Heart left ventricle (tissue), 16 donors: ENCODE measurements around the gene INPP5D. TPM values are rescaled to one million over a fixed set of nuclear protein-coding genes. Genes with fewer than 3 reads are reported as not detected.

Experiments
- ATAC-seq, 4 donors: fragments of 200-7000 bp; cut with Tn5 transposase; one replicate each; pipeline ENCODE4 v1.9.1; 2020 to 2022; ENCODE audit warnings: moderate library complexity in 4 of 4, mild to moderate bottlenecking in 3 of 4, moderate number of reproducible peaks in 1 of 4
- DNase-seq, 5 donors: peaks; one replicate each; pipeline ENCODE4 v3.0.0-alpha.2; 2020
- H3K27ac ChIP-seq, 12 donors: fragments of 200-600 bp; sonication (generic) in 4 of 12; one replicate each; pipeline versions ENCODE4 v1.5.0 to v1.8.0; 2016 to 2022; ENCODE audit warnings: mild to moderate bottlenecking in 2 of 12
- H3K27me3 ChIP-seq, 9 donors: fragments of 200-600 bp; sonication (generic) in 2 of 9; one replicate each; pipeline versions ENCODE4 v1.5.1 to v1.8.0; 2016 to 2022; ENCODE audit warnings: mild to moderate bottlenecking in 3 of 9
- H3K36me3 ChIP-seq, 9 donors: fragments of 200-600 bp; sonication (generic) in 2 of 9; one replicate each; pipeline versions ENCODE4 v1.5.0 to v1.8.0; 2018 to 2022; ENCODE audit warnings: mild to moderate bottlenecking in 2 of 9
- H3K4me1 ChIP-seq, 12 donors: fragments of 200-600 bp; sonication (generic) in 4 of 12; one replicate each; pipeline versions ENCODE4 v1.5.0 to v1.8.0; 2016 to 2022; ENCODE audit warnings: mild to moderate bottlenecking in 3 of 12
- H3K4me3 ChIP-seq, 12 donors: fragments of 200-600 bp; sonication (generic) in 4 of 12; one replicate each; pipeline versions ENCODE4 v1.5.0 to v1.8.0; 2017 to 2022; ENCODE audit warnings: mild to moderate bottlenecking in 9 of 12, moderate library complexity in 4 of 12
- H3K9me3 ChIP-seq, 12 donors: fragments of 200-600 bp; sonication (generic) in 4 of 12; one replicate each; pipeline versions ENCODE4 v1.5.0 to v1.8.0; 2016 to 2022; ENCODE audit warnings: mild to moderate bottlenecking in 1 of 12
- POLR2A ChIP-seq, 2 donors: fragments of 450-650 bp; IDR thresholded peaks; one replicate each; pipeline ENCODE4 v1.6.1; 2017; ENCODE audit warnings: antibody characterized with exemption in 2 of 2, mild to moderate bottlenecking in 2 of 2, moderate library complexity in 2 of 2
- WGBS, 4 donors: extraction: QIAGEN DNeasy Blood & Tissue Kit in 2 of 4; methylation state at CpG; one replicate each; pipeline versions ENCODE4 v1.1.5 to v1.1.7; 2013 to 2018; 5-methylcytosine and 5-hydroxymethylcytosine counted together
- intact Hi-C, 10 donors: fragments of 100-400 bp; cut with DNase I; formaldehyde crosslinking; loops; one replicate each; pipeline versions ENCODE4 v1.11.1 to v1.14.2; 2022
- polyA plus RNA-seq, 2 donors: library from polyadenylated mRNA; stranded (reverse); fragments of 200-250 nt; gene quantifications; one replicate each; pipeline ENCODE4 v1.2.3, GENCODE V29; 2013
- total RNA-seq, 9 donors: library from RNA; depleted of rRNA in 2 of 9; stranded (reverse); fragments of >200 nt in 2 of 9; fragmentation: NEBNext Ultra II Directional in 3 of 9; extraction: Animal tissue kit (Norgen Biotek cat#: 25700) in 3 of 9; gene quantifications; one replicate each; pipeline versions ENCODE4 v1.1.0 to v1.2.4, GENCODE V29; 2016 to 2023
- TF ChIP-seq, protein P1 (sequence below), 12 donors: fragments of 200-600 bp; sonication (generic) in 4 of 12; IDR thresholded peaks; one replicate each; pipeline versions ENCODE4 v1.5.0 to v1.8.0; 2018 to 2022; ENCODE audit warnings: antibody characterized with exemption in 12 of 12, mild to moderate bottlenecking in 5 of 12
- donor health status: ischemic (EF 13 %, LVEDD 7.1; RV severe dilation, severe dysfunction).
- donor health status: healthy with polysubstance abuse.
- donor health status: DM: no; HTN: yes; CAD: no.
- donor health status: DM: no; HTN: no; CAD: no.
- donor health status: ischemic (EF 25% LVEDD 6.9; RV normal size, moderate dysfunction).
- donor health status: ischemic (EF 25% LVEDD 5.7; RV mildly dilated, moderate dysfunction).
- donor health status: healthy.
- donor health status: DM: yes; HTN: yes; CAD: no.
- donor health status: ischemic (EF 35%, LVEDD 5.7; RV mildly dilated, moderate dysfunction).
- donor health status: nonischemic (EF 11% LVEDD 7.7; RV severe dilation, severe dysfunction).
- donor health status: DM: yes; HTN: yes; CAD: no.
- donor health status: PGD.
- donor health status: ischemic (EF 29% LVEDD 5.4; RV normal size, mild dysfunction).
- donor health status: nonischemic (EF 23%, LVEDD 6.1; RV moderate dilation, normal function).

The INPP5D gene
- total and polyA plus RNA-seq, 11 donors = 2.8 to 29.1 (median 4.9) TPM

GRCh38 chr2:233183869-233184418 is 123.8 kb downstream of the INPP5D start:
- Histone ChIP-seq H3K27me3 (no peaks in the 10 kb centered on the region), H3K4me1 (peaks cover 0 to 12% (median 0%) of the 10 kb centered on the region in 12 donors), H3K36me3 (peaks cover 0 to 92% (median 9%) of the 10 kb centered on the region in 9 donors), H3K27ac (no peak overlapping the region), H3K4me3 (no peak overlapping the region), H3K9me3 (peaks cover 0 to 10% (median 0%) of the 10 kb centered on the region in 12 donors)
- DNase-seq (no peak), ATAC-seq (no peak)
- 81 to 90% (median 82%) methylated on average over 9 of the region's 9 CpGs for WGBS, 4 donors
- intact Hi-C loops = no loop called here
- TF ChIP-seq POLR2A (IDR thresholded peaks at IDR 0.05) = no peak
- TF ChIP-seq, protein P1, sequence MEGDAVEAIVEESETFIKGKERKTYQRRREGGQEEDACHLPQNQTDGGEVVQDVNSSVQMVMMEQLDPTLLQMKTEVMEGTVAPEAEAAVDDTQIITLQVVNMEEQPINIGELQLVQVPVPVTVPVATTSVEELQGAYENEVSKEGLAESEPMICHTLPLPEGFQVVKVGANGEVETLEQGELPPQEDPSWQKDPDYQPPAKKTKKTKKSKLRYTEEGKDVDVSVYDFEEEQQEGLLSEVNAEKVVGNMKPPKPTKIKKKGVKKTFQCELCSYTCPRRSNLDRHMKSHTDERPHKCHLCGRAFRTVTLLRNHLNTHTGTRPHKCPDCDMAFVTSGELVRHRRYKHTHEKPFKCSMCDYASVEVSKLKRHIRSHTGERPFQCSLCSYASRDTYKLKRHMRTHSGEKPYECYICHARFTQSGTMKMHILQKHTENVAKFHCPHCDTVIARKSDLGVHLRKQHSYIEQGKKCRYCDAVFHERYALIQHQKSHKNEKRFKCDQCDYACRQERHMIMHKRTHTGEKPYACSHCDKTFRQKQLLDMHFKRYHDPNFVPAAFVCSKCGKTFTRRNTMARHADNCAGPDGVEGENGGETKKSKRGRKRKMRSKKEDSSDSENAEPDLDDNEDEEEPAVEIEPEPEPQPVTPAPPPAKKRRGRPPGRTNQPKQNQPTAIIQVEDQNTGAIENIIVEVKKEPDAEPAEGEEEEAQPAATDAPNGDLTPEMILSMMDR (IDR thresholded peaks at IDR 0.05) = no peak

GRCh38 chr2:233184669-233185068 is 124.5 kb downstream of the INPP5D start:
- no peak for TF ChIP-seq POLR2A (IDR thresholded peaks at IDR 0.05)
- TF ChIP-seq, protein P1 (IDR thresholded peaks at IDR 0.05) = no peak
- H3K4me1 ChIP-seq = peaks cover 0 to 12% (median 0%) of the 10 kb centered on the region in 12 donors
- H3K4me3 ChIP-seq = no peak overlapping the region
- no peaks in the 10 kb centered on the region for H3K27me3 ChIP-seq
- DNase-seq (no peak), ATAC-seq (peak in 1 of 4 donors; percentile 4)
- peaks cover 0 to 92% (median 9%) of the 10 kb centered on the region in 9 donors for H3K36me3 ChIP-seq
- intact Hi-C loops = no loop called here
- peaks cover 0 to 8% (median 0%) of the 10 kb centered on the region in 12 donors for H3K9me3 ChIP-seq
- no peak overlapping the region for H3K27ac ChIP-seq
- 75 to 86% (median 81%) methylated on average over 8 of the region's 8 CpGs for WGBS, 4 donors

- Histone ChIP-seq H3K27ac (no peak overlapping the region), H3K4me3 (no peak overlapping the region), H3K9me3 (peaks cover 0 to 1% (median 0%) of the 10 kb centered on the region in 12 donors), H3K4me1 (peaks cover 0 to 13% (median 0%) of the 10 kb centered on the region in 12 donors), H3K27me3 (no peaks in the 10 kb centered on the region), H3K36me3 (peaks cover 0 to 93% (median 9%) of the 10 kb centered on the region in 9 donors)
- ATAC-seq = no peak
- intact Hi-C loops = no loop called here
- DNase-seq = no peak
- WGBS, 4 donors = 63 to 71% (median 68%) methylated on average over 7 of the region's 7 CpGs
- TF ChIP-seq POLR2A (IDR thresholded peaks at IDR 0.05) = no peak
- TF ChIP-seq, protein P1 (IDR thresholded peaks at IDR 0.05) = no peak
Measured at GRCh38 chr2:233185330-233185729, 125.2 kb downstream of the INPP5D start.

DNA sequence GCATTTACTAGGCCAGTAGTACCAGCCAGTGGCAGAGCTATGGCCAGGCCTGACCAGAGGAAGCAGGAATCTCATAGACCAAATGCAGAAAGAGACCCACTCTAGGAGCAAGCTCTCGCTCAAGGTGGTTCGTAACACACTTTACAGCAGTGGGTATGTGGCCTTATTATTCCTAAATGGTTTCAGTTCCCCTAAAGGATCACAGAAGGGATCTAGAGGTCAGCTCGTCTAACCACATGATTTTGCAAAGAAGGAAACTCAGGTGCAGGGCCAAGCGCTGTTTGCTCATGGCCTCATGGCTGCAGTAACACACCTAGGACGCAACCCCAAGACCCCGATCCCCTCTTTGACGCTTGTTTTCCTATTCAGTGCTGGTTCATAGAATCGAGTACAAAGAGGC is 125.8 kb downstream of the INPP5D start:
- Histone ChIP-seq H3K36me3 (peaks cover 0 to 98% (median 9%) of the 10 kb centered on the region in 9 donors), H3K9me3 (no peaks in the 10 kb centered on the region), H3K4me1 (peaks cover 0 to 18% (median 0%) of the 10 kb centered on the region in 12 donors), H3K4me3 (no peak overlapping the region), H3K27me3 (no peaks in the 10 kb centered on the region), H3K27ac (no peak overlapping the region)
- intact Hi-C loops = no loop called here
- TF ChIP-seq, protein P1 (IDR thresholded peaks at IDR 0.05) = no peak
- no peak for TF ChIP-seq POLR2A (IDR thresholded peaks at IDR 0.05)
- WGBS, 4 donors = 93 to 94% (median 93%) methylated on average over 8 of the region's 8 CpGs
- ATAC-seq (no peak), DNase-seq (no peak)
